Fibroblast of lung (primary cell): ENCODE measurements around the gene METTL25.

ENCODE experiments used
- EZH2 ChIP-seq: IDR thresholded peaks from 2 replicates; pipeline ENCODE4 v1.5.1; 2012; ENCODE audit warnings: low read length, control low read depth, mild to moderate bottlenecking; ENCODE audit errors: missing control alignments
- TF ChIP-seq, protein P1 (sequence below), 2 donors: IDR thresholded peaks in 1 of 2; conservative IDR thresholded peaks in 1 of 2; 1 replicate in 1 of 2; 2 replicates in 1 of 2; pipeline ENCODE4 v1.5.1; 2011 to 2012; ENCODE audit warnings: low read length in 2 of 2, control low read depth in 1 of 2, inconsistent platforms in 1 of 2, low read depth in 1 of 2, mild to moderate bottlenecking in 1 of 2

DNA sequence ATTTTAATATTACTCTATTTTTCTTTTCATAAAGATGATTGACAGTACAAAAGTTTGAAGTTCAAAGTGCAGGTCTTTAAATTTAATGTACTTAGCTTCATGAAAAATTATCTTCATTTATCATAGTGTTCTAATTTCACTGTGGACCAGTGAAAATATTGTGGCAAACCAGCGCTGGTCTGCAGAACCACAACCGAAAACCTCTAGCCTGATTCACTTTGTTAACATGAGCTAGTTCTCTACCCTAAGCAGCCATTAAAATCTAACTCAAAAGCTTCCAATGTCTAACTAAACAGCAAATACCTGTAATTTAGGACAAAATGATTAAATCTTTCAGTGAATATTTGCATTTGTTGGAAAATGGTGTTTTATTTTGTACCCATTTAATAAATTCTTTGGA, 167.3 kb downstream of the METTL25 start:
- TF ChIP-seq, protein P1, sequence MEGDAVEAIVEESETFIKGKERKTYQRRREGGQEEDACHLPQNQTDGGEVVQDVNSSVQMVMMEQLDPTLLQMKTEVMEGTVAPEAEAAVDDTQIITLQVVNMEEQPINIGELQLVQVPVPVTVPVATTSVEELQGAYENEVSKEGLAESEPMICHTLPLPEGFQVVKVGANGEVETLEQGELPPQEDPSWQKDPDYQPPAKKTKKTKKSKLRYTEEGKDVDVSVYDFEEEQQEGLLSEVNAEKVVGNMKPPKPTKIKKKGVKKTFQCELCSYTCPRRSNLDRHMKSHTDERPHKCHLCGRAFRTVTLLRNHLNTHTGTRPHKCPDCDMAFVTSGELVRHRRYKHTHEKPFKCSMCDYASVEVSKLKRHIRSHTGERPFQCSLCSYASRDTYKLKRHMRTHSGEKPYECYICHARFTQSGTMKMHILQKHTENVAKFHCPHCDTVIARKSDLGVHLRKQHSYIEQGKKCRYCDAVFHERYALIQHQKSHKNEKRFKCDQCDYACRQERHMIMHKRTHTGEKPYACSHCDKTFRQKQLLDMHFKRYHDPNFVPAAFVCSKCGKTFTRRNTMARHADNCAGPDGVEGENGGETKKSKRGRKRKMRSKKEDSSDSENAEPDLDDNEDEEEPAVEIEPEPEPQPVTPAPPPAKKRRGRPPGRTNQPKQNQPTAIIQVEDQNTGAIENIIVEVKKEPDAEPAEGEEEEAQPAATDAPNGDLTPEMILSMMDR (conservative IDR thresholded peaks at IDR 0.05 in 1 of 2, IDR thresholded peaks at IDR 0.05 in 1 of 2; ENCODE audit: low read depth in 1 of 2, low read length in 2 of 2) = no peak
- no peak for TF ChIP-seq EZH2
